HG03571 (cell line): ENCODE results near the gene COPZ1.

Experiments
- ATAC-seq: cut with Tn5 transposase; IDR thresholded peaks from one replicate; pipeline ENCODE4 v1.9.1; 2021; ENCODE audit not compliant: unreplicated experiment

COPZ1 gene

DNA sequence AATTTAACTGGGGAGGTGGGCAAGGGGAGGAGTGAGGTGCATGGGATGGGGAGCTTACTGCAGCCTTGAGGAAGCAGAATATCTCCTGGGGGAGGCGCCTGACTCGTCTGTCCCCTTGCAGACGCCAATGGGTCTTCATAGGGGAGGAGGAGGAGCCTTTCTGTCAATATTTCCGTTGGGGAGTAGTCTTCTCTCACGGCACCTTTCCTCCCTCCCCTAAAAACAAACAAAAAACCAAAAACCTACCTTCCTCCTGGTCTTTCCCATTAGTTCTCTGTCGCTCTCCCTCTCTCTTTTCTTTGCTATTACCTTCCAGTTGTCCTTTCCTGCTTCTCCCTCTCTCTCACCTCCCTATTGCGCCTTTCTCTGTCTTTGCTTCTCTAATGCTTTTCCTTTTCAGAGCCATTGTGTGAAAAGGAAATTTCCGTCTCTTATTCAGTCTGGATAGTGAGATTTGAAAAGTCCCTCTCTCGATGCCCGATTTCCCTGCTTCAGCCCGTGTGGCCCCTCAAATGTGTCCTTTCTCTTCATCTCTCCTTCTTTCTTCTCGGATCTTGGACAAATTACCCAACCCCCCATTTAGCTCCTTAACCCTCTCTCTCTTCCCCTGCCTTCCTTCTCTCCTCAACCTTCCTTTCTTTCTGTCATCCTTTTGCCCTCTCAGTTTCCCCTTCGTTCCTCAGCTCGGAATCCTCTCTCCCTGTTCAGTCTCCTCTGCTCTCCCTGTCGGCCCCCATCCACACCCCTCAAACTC, 33.4 kb downstream of the COPZ1 start:
- no peak for ATAC-seq

DNA sequence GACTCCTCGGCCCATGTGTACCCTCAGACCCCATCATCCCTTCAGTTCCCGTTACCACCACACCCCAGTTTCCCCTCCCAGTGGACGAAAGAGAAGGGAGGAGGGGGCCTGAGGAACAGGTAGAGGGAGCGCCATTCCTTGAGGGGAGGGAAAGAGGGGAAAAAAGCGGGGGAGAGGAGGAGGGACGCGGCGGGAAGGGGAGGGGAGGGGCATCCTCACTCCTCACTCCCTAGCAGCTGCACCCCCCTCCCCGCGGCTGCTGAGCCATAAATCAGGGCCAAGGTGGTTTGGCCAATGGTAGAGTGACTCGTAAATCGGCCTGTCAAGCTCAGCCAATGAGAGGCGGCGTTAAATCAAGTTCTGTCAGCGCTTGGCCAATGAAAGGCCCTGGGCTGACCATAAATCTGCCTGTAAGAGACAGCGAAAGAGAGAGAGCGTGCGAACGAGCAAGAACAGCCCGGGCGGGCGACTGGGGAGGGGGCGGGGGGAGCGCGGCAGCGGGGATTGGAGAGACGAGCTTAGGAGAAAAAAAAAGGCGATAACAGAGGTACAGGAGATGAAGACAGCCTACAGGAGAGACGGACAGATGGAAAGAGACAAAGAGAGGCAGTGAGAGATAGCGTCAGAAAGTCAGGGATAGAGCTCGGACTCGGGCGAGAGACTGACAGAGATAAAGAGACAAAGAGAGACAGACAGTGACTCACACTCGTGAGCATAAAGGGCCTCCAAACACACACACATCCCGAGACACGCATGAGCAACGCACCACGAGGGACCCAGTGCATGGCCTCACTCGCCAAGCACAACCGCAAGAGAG, 34.2 kb downstream of the COPZ1 start:
- ATAC-seq: peak; percentile 94

DNA sequence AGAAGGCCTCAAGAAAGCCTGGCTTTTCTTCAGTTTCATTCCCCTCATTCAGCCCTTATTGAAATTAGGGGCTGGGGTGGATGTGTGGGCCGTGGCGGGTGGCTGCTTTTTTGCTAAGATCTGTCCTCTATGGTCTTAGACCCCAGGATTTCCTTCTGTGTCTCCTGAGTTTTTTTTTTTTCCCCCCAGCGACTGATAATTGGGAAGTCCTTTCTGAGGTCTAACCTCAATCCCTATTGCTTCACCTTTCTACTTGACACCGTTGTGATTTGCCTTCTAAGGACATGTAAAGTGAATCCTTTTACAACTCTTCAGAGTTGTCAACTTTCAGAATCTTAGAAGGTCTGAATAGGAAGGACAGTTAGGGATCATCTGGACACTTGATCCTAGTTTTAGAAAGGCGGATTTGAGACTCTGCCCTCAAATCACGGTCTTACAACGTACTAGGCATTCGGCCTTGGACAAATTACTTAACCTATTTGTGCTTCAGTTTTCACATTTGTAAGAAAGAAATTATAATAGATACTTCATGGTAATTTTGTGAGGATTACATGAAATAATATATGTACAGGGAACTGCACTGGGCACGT, 34.9 kb downstream of the COPZ1 start:
- ATAC-seq: no peak

DNA sequence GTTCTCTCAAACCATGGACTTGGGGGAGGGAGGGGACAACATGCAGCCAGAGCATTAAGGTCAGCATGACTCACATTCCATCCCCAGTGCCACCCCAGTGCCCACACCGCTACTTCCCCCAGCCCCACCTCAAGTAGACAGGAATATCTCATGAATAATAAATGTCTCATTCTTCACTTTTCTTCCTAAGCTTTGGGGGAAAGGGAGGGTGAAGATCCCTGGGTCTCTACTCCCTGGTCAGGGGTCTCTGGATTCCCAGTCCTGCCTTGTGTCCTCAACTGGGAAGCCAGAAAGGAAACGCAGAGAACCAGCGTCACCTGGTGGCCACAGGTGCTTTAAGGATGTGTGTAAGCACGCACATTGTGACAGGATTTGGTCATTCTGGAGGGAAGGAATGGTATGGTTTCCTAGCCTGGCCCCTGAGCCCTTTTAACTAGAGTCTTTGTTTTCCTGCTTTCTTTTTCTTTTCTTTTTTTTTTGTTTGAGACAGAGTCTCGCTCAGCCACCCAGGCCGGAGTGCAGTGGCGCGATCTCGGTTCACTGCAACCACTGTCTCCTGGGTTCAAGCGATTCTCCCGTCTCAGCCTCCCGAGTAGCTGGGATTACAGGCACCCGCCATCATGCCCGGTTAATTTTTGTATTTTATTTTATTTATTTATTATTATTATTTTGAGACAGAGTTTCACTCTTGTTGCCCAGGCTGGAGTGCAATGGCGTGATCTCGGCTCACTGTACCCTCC, 36.0 kb downstream of the COPZ1 start:
- no peak for ATAC-seq

DNA sequence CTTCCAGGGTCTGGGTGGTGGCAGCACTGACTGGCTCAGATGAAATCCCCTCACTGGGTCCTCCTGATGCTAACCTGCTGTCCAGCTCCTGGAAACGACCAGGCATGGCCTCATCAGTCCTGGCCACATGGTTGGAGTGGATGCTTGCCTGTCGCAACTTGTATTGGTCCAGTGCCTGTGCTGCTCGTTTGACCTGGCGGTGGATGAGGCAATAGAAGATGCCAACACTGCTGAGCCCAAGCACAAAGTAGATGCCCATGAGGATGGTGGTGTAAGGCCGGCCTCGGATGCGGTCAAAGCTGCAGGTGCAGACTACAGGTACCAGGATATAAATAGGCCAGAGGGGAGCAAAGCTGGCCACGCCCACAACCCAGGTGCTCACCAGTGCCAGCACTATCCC, 38.1 kb downstream of the COPZ1 start:
- ATAC-seq: no peak

DNA sequence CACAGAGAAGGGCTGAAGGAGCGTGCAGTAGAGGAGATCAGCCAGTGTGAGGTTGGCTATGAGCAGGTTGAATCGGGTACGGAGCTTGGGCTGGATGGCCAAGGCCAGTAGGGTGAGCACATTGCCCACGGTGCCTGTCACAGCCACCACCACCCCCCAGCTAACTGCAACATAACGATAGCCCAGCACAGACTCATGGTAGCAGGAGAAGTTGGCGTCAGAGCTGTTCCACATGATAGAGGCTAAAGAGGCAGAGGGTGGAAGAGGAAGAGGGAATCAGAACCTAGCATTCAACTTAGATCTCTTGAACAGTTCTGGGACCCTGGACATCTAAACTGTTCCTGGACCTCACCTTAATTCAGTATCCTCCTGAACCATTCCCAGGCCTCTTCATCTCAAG, 38.7 kb downstream of the COPZ1 start:
- ATAC-seq: no peak

DNA sequence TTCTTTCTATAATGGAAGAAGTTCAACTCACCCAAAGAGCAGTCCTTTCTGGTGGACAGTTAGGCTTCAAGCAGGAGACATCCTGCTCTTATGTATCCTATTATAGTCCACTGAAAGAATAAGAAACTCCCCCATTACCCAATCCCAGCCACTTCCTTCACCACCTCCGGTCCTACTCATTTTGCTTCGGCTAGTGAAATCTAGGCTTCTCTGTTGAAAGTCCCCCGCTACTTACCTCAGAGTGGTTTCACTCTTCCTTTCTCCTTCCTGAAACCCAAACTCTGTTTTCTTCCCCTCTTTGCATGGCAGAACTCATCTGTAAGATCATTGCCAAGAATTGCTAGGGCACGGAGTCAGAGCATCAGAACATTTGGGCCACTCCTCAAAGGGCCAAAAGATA, 39.5 kb downstream of the COPZ1 start, which contains the start of gene GPR84:
GPR84 (minus strand) TSS at position 74 of the 400 bp plus-strand sequence. CDS start 635 bp downstream, outside the sequence.
- peak; percentile 57 for ATAC-seq

DNA sequence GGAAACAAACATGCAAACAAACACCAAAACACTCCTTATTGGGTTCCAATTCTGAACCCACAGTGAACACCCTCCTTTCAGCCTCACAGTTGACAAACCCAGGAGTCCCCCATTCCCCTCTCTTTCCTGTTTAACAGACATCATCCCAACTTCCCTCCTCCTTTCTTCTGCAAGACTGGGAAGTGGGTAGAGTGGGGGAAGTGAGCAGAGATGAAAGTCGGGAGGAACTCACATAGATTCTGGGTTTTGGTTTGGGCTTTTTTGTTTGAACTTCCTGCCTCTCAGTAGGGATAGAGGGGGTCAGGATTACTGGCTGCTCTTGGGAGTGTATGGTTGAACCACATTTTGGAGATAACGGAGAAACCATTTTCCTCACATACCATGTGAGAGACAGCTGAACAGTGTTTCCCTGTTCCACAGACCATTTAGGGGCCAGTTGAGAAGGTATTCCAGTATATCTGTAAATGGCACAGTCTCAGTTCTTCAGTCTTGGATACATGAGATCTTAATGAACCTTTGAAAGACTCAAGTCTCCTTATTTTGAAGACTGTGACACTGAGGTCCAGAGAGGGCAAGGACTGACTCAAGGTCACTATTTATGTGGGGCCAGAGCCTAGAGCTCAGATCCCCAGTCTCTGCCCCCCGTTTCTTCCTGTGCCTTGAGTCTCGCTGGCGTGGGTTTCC, 43.2 kb downstream of the COPZ1 start:
- ATAC-seq: no peak

DNA sequence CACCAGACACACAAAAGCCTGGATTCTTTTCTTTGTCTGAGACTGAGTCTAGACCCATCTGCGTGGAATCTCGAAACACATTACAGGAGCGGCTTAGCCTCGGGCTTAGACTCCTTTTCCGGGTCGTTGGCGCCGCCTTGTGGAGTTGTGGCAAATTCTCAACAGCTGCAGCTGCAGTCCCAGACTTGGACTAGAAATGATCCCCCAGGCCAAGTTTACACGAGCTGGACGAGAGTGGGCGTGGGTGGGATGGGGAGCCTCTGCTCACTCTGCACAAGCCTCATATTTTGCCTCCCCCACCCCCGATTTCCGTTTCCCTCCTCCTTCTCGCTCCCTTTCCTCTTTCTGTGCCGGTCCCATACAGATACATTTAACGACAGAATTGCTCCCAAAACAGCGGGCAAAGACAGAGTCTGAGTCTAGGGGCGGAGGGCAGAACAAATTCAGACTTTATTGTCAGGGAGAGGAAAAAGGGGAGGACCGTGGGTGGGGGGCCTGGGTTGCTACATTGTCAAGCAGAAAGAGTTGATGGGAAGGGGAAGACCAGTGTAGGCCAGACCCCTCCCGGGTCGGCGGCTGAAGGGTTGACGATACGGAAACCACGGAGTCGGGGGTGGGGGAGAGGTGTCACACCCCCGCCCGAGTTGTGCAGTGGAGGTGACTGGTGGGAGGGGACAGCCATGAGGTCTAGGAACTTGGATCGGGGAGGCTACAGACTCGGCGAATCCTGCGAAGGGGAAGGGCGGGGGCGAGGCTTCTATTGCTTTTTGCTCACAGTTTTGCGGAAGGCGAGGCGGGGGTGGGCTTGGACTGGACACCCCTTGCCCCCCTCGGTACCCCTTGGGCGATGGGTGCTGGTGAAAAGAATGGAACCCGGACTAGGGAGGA, 44.0 kb downstream of the COPZ1 start:
- peak; percentile 51 for ATAC-seq

DNA sequence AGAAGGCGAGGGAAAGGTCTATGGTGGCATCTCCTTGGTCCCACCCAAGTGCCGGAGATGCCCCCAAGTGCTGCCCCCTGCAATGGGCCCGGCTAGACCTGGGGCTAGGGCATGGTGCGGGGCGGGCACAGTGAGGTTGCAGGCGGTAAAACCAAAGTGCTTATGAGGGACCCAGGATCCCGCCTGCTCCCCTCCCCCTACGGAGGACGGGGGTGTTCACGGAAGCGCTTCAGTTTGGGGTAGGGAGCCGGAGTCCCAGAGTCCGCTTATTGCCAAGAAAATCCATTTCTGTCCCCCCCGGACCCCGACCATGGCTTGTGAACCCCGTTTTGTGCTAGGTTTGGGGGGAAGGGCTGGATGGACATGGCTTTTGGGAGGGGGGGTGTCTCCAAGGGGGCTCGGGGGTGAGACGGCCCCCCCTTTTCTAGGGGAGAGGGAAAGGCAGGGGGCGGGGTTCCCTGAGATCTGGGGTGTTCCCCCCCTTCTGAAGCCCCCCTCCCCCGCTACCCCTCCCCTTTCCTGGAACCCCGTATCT, 44.7 kb downstream of the COPZ1 start:
- ATAC-seq: no peak

DNA sequence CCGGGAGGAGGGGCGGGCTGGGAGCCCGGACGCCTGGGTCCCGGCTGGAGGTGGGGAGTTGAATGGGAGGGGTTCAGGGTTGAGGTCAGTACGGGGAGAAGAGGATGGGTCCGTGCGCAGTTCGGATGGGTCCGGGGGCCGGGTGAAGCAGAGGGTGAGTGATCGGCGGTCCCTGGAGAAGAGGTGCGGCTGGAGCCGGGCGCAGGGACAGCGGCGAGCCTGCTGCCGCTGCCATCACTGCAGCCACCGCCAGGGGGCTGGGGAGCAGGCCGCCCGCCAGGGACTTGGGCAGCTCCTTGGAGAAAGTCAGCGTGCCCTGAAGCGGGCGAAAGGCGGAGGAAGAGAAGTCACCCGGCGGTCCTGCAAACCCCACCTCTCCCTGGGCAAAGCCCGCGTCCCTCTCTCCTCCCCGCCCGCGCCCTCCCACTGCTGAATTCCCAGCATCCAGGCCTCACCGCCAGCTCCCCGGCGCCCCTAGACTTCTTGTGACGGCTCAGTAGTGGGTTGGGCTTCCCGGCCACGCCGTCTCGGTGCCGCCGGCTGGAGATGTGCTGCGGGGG, 45.3 kb downstream of the COPZ1 start:
- no peak for ATAC-seq

DNA sequence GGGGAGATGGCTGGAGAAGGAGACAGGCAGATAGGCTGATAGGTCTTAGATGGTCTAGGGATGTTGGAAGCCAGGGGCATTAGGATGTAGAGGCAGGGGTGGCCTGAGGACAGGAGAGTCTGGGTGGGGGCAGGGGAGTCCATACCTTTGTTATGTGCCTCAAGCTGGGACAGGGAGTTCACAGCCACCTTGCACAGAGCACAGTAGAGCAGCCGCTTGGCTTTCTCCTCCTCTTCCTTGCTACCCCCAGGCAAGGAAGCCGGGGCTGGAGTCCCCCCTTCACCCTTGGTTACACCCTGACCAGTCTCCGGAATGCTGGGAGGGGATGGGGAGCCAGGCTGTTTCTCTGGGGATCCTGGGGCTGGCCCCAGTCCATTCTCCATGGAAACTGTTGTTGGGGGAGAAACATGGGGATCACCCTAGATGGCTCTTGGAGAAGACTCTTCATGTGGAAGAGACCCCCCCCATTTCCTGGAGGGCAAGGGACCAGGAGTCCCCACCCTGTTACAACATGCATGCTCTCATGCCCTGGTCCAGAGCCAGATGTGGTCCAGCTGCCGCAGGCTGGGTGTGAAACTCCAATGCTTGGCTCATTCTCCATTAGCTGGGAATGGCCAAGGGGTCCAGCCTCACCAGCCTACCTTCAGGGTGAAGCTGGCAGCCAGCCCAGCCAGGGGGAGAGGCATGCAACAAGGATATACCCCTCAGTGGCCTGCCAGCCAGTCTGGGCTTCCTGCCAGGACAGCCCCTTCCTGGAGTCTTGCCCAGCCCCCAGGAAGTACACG, 46.6 kb downstream of the COPZ1 start:
- no peak for ATAC-seq

DNA sequence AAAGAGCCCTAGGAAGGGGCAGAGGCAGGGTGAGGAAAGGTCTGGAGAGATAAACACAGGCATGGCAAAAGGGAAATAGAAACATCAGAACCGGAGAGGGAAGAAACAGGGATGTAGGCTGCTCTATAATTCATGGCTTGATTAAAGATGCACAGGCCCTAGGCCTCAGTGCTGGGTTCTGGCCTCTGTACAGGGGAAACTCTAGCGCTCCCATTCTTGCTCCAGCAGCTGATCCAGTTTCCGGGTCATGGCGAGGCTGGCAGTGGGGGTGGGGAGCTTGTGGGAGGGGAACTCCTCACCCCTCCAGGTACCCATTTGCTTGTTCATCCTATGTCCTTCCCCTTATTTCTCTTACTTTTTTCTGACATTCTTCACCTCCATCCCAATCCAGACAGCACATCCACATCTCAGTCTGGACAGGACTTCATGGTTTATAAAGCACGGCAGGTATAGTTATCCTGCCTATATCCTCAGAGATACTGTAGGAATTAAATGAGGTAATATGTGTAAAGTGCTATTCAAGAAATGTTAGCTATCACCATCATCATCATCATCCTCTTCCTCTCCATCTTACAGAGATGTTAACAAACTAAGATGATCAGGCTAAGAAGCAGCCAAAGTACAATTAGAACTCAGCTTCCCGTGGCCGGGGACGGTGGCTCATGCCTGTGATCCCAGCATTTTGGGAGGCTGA, 47.3 kb downstream of the COPZ1 start:
- no peak for ATAC-seq

DNA sequence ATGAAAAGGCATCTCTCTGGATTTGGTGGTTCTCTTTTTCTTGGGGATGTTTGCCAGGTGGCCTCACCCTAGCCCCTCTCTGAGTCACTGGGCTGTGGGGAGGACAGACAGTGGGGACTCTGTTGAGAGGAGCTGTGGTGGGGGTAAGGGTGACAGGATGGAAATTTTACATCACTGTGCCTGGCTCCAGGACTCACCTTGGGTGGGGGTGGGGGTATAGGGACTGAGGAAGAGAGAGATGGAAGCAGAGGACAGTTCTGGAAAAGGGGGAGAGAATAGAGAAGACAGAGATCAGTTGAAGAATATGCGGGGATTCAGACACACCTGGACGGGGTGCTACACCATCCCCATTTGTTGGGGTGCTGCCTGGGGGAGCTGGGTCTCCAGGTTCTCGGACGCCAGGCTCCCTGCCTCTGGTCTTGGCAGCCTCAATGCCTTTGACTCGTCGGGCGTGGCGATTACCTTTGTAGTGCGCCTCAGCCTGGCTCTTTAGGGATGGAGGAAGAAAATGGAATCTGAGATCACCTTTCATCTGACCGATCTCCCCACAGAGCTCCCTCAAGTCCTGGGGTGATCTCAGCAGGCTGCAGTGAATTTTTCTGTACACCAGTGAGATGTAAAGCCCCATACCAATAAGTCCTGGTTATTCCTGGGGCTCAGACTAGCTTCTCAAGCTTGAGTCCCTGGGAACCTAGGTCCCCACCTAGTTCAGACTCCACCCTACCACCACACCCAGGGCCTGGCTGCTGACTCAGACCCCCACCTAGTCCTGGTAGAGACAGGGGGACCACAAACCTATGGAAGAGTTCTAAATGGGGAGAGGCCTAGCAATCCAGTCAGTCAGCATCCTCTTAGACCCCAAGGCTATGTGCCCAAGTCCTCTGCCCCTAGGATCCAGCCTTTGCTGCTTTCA, 49.0 kb downstream of the COPZ1 start:
- ATAC-seq: no peak

DNA sequence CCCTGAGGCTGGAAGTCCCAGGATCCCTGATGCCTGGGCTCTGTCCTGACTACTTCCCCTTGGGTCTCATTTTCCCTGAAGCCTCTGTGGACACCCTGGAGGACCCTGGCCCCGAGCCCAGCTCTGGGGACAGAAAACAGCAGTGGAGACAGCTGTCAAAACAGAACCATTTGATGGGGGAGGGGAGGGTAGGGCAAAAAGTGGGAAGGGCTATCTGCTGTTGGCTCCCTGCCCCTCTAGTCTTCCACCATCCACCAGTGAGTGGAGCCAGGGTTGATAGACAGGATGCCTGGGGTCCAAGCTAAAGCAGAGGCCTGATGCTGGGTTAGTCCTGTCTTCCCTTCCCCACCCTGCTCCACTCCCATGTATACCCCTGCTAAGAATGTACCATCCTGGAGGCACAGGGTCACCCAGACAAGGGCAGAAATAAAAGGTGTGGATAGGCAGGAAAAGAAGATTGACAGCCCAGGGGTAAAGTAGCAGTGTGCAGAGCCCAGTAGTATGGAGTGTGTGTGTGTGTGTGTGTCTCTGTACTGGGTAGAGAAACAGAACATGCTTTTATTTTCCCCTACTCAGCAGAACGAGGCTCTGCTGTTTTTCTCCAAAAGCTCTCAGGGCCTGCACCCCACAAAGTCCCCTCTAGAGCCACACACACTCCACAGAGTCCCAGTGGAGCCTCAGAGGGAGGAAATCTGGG, 49.8 kb downstream of the COPZ1 start:
- ATAC-seq: no peak

DNA sequence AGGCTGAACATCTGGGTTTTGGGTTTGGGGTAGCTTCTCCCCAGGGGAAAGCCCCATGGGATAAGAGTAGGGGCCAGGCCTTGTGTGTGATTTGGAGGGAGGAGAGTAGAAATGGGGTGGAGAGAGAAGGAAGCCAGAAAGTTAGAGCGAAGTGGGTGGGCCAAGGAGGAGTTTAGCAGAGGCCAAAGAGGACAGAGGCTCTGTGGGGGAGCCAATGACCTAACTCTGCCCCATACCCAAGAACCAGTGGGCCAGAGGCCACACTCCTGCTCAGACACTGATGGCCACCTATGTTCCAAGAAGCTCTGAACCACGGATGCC, 50.3 kb downstream of the COPZ1 start:
- ATAC-seq: no peak
